ENCODE data around the gene SLC41A2. TPM values are rescaled to one million over a fixed set of nuclear protein-coding genes. Genes with fewer than 3 reads are reported as not detected.
"Not testable (repeated sequence)": the region's sequence is repeated elsewhere in the genome, so short reads cannot be mapped to it uniquely, and the experiment has no call there.

The SLC41A2 gene
- total RNA-seq, 1 experiment from 2014 or later, result 2.1 TPM

- Histone ChIP-seq H3K4me1 (ENCODE audit: low read length) (peaks cover 23% of the 10 kb centered on the region), H4K20me1 (ENCODE audit: insufficient read depth, low read depth, low read length) (no peaks in the 10 kb centered on the region), H3K4me3 (ENCODE audit: low read length) (no peak overlapping the region), H2AFZ (ENCODE audit: low read length) (no peak overlapping the region), H3K27me3 (ENCODE audit: low read length) (no peaks in the 10 kb centered on the region), H3K36me3 (ENCODE audit: insufficient read depth, low read length) (peaks cover 48% of the 10 kb centered on the region), H3K9me2 (replicated peaks; ENCODE audit: insufficient read depth, low read length) (no peaks in the 10 kb centered on the region), H3K9me3 (ENCODE audit: low read length) (no peaks in the 10 kb centered on the region), H3K27ac (ENCODE audit: low read length) (no peak overlapping the region), H3K9ac (ENCODE audit: low read length) (no peak overlapping the region), H3K4me2 (ENCODE audit: low read depth, low read length, poor library complexity, severe bottlenecking) (no peak overlapping the region), H3K79me2 (ENCODE audit: low read length) (peaks cover 61% of the 10 kb centered on the region)
- no peak for DNase-seq
These were observed 32.9 kb upstream of the SLC41A2 start for GRCh38 chr12:104990950-104991349.

- H3K9me3 ChIP-seq (ENCODE audit: low read length), result no peaks in the 10 kb centered on the region
- DNase-seq, result peak; percentile 94
- peak within 1 kb of the TSS; percentile 69 for H3K9ac ChIP-seq (ENCODE audit: low read length)
- H3K27me3 ChIP-seq (ENCODE audit: low read length), result no peaks in the 10 kb centered on the region
- H3K79me2 ChIP-seq (ENCODE audit: low read length), result peaks cover 50% of the 10 kb centered on the region
- no peak within 1 kb of the TSS for H3K27ac ChIP-seq (ENCODE audit: low read length)
- H3K36me3 ChIP-seq (ENCODE audit: insufficient read depth, low read length), result peaks cover 27% of the 10 kb centered on the region
- no peaks in the 10 kb centered on the region for H4K20me1 ChIP-seq (ENCODE audit: insufficient read depth, low read depth, low read length)
- peak within 1 kb of the TSS; percentile 86 for H3K4me2 ChIP-seq (ENCODE audit: low read depth, low read length, poor library complexity, severe bottlenecking)
- H3K4me1 ChIP-seq (ENCODE audit: low read length), result peaks cover 30% of the 10 kb centered on the region
- H3K4me3 ChIP-seq (ENCODE audit: low read length), result peak within 1 kb of the TSS; percentile 82
- no peaks in the 10 kb centered on the region for H3K9me2 ChIP-seq (replicated peaks; ENCODE audit: insufficient read depth, low read length)
- peak within 1 kb of the TSS; percentile 77 for H2AFZ ChIP-seq (ENCODE audit: low read length)
These were observed 28.2 kb upstream of the SLC41A2 start, which contains the start of gene NOPCHAP1 for GRCh38 chr12:104986022-104986941. NOPCHAP1 (plus strand) TSS chr12:104986316; CDS start chr12:104986353, 37 bp downstream.

- Histone ChIP-seq H3K36me3 (ENCODE audit: insufficient read depth, low read length) (peaks cover 18% of the 10 kb centered on the region), H3K4me3 (ENCODE audit: low read length) (peak overlapping the region; percentile 82), H4K20me1 (ENCODE audit: insufficient read depth, low read depth, low read length) (no peaks in the 10 kb centered on the region), H3K9ac (ENCODE audit: low read length) (peak overlapping the region; percentile 69; the same call in 1 of the 2 replicates), H3K27ac (ENCODE audit: low read length) (no peak overlapping the region), H3K9me2 (replicated peaks; ENCODE audit: insufficient read depth, low read length) (no peaks in the 10 kb centered on the region), H3K4me1 (ENCODE audit: low read length) (peaks cover 30% of the 10 kb centered on the region), H3K9me3 (ENCODE audit: low read length) (no peaks in the 10 kb centered on the region), H3K4me2 (ENCODE audit: low read depth, low read length, poor library complexity, severe bottlenecking) (peak overlapping the region; percentile 86), H3K27me3 (ENCODE audit: low read length) (no peaks in the 10 kb centered on the region), H3K79me2 (ENCODE audit: low read length) (peaks cover 40% of the 10 kb centered on the region), H2AFZ (ENCODE audit: low read length) (peak overlapping the region; percentile 77)
- peak; percentile 52 for DNase-seq
These were observed 27.1 kb upstream of the SLC41A2 start for GRCh38 chr12:104985206-104985605.

- not testable (repeated sequence) for H3K9ac ChIP-seq (ENCODE audit: low read length); H3K9me3 ChIP-seq (ENCODE audit: low read length); H3K4me2 ChIP-seq (ENCODE audit: low read depth, low read length, poor library complexity, severe bottlenecking); H3K27me3 ChIP-seq (ENCODE audit: low read length); H2AFZ ChIP-seq (ENCODE audit: low read length); H3K27ac ChIP-seq (ENCODE audit: low read length); H3K9me2 ChIP-seq (replicated peaks; ENCODE audit: insufficient read depth, low read length); H3K79me2 ChIP-seq (ENCODE audit: low read length); H3K36me3 ChIP-seq (ENCODE audit: insufficient read depth, low read length); DNase-seq; H4K20me1 ChIP-seq (ENCODE audit: insufficient read depth, low read depth, low read length); H3K4me3 ChIP-seq (ENCODE audit: low read length); H3K4me1 ChIP-seq (ENCODE audit: low read length)
These were observed 19.6 kb upstream of the SLC41A2 start for GRCh38 chr12:104977688-104978087.

DNA sequence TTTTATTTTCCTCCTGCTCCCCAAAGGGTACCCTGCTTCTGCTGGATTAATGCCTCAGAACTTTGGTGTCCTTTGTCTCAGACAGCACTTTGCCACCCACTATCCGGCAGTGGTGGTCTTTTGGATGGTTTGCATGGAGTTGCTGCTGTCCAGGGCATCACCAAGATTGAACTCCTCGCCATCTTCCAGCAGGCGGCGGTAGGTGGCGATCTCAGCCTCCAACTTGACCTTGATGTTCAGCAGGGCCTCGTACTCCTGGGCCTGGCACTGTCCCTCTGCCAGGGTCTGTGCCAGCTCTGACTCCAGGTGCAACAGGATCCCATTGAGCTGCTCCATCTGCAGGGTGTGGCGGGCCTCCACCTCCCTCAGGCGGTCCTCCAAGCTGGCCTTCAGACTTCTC lies 18.6 kb upstream of the SLC41A2 start:
- Histone ChIP-seq H3K79me2 (ENCODE audit: low read length) (no peaks in the 10 kb centered on the region), H3K9ac (ENCODE audit: low read length) (no peak overlapping the region), H3K27ac (ENCODE audit: low read length) (no peak overlapping the region), H3K4me1 (ENCODE audit: low read length) (peaks cover 9% of the 10 kb centered on the region), H3K27me3 (ENCODE audit: low read length) (no peaks in the 10 kb centered on the region), H3K9me3 (ENCODE audit: low read length) (no peaks in the 10 kb centered on the region), H2AFZ (ENCODE audit: low read length) (no peak overlapping the region), H3K36me3 (ENCODE audit: insufficient read depth, low read length) (no peaks in the 10 kb centered on the region), H3K4me2 (ENCODE audit: low read depth, low read length, poor library complexity, severe bottlenecking) (no peak overlapping the region), H4K20me1 (ENCODE audit: insufficient read depth, low read depth, low read length) (no peaks in the 10 kb centered on the region), H3K4me3 (ENCODE audit: low read length) (no peak overlapping the region), H3K9me2 (replicated peaks; ENCODE audit: insufficient read depth, low read length) (no peaks in the 10 kb centered on the region)
- peak; percentile 49 for DNase-seq

GRCh38 chr12:104975587-104976343 lies 17.7 kb upstream of the SLC41A2 start:
- no peak overlapping the region for H3K4me2 ChIP-seq (ENCODE audit: low read depth, low read length, poor library complexity, severe bottlenecking)
- H3K9ac ChIP-seq (ENCODE audit: low read length), result no peak overlapping the region
- H3K4me3 ChIP-seq (ENCODE audit: low read length), result no peak overlapping the region
- H3K27ac ChIP-seq (ENCODE audit: low read length), result no peak overlapping the region
- H4K20me1 ChIP-seq (ENCODE audit: insufficient read depth, low read depth, low read length), result no peaks in the 10 kb centered on the region
- H3K36me3 ChIP-seq (ENCODE audit: insufficient read depth, low read length), result no peaks in the 10 kb centered on the region
- H3K27me3 ChIP-seq (ENCODE audit: low read length), result no peaks in the 10 kb centered on the region
- H3K4me1 ChIP-seq (ENCODE audit: low read length), result peaks cover 9% of the 10 kb centered on the region
- H3K9me3 ChIP-seq (ENCODE audit: low read length), result no peaks in the 10 kb centered on the region
- no peaks in the 10 kb centered on the region for H3K79me2 ChIP-seq (ENCODE audit: low read length)
- H2AFZ ChIP-seq (ENCODE audit: low read length), result no peak overlapping the region
- DNase-seq, result no peak
- no peaks in the 10 kb centered on the region for H3K9me2 ChIP-seq (replicated peaks; ENCODE audit: insufficient read depth, low read length)

GRCh38 chr12:104974626-104975290 lies 16.7 kb upstream of the SLC41A2 start:
- peak; percentile 82 for DNase-seq
- no peak overlapping the region for H3K27ac ChIP-seq (ENCODE audit: low read length)
- H4K20me1 ChIP-seq (ENCODE audit: insufficient read depth, low read depth, low read length), result no peaks in the 10 kb centered on the region
- H3K4me1 ChIP-seq (ENCODE audit: low read length), result peaks cover 9% of the 10 kb centered on the region
- no peaks in the 10 kb centered on the region for H3K9me3 ChIP-seq (ENCODE audit: low read length)
- H2AFZ ChIP-seq (ENCODE audit: low read length), result no peak overlapping the region
- no peaks in the 10 kb centered on the region for H3K9me2 ChIP-seq (replicated peaks; ENCODE audit: insufficient read depth, low read length)
- peak overlapping the region; percentile 21 for H3K4me2 ChIP-seq (ENCODE audit: low read depth, low read length, poor library complexity, severe bottlenecking)
- no peaks in the 10 kb centered on the region for H3K79me2 ChIP-seq (ENCODE audit: low read length)
- no peak overlapping the region for H3K4me3 ChIP-seq (ENCODE audit: low read length)
- no peak overlapping the region for H3K9ac ChIP-seq (ENCODE audit: low read length)
- no peaks in the 10 kb centered on the region for H3K27me3 ChIP-seq (ENCODE audit: low read length)
- H3K36me3 ChIP-seq (ENCODE audit: insufficient read depth, low read length), result no peaks in the 10 kb centered on the region

- no peak for DNase-seq
- Histone ChIP-seq H3K4me2 (ENCODE audit: low read depth, low read length, poor library complexity, severe bottlenecking) (no peak overlapping the region), H3K9ac (ENCODE audit: low read length) (no peak overlapping the region), H3K9me2 (replicated peaks; ENCODE audit: insufficient read depth, low read length) (no peaks in the 10 kb centered on the region), H2AFZ (ENCODE audit: low read length) (no peak overlapping the region), H3K4me3 (ENCODE audit: low read length) (no peak overlapping the region), H3K79me2 (ENCODE audit: low read length) (no peaks in the 10 kb centered on the region), H3K36me3 (ENCODE audit: insufficient read depth, low read length) (no peaks in the 10 kb centered on the region), H4K20me1 (ENCODE audit: insufficient read depth, low read depth, low read length) (no peaks in the 10 kb centered on the region), H3K27ac (ENCODE audit: low read length) (no peak overlapping the region), H3K4me1 (ENCODE audit: low read length) (peaks cover 9% of the 10 kb centered on the region), H3K9me3 (ENCODE audit: low read length) (no peaks in the 10 kb centered on the region), H3K27me3 (ENCODE audit: low read length) (no peaks in the 10 kb centered on the region)
These were observed 15.2 kb upstream of the SLC41A2 start for GRCh38 chr12:104973250-104973649.
